HepG2 (cell line): ENCODE measurements around the gene SSTR5.

Experiments used
- CCDC6 ChIP-seq: sonication (generic); formaldehyde crosslinking; IDR thresholded peaks from 2 replicates; pipeline ENCODE4 v1.8.1; 2022; ENCODE audit warnings: mild to moderate bottlenecking, missing genetic modification reagents, moderate library complexity
- CTCF ChIP-seq: sonication (generic); formaldehyde crosslinking; IDR thresholded peaks from 2 replicates; pipeline ENCODE4 v1.5.0; 2020; ENCODE audit warnings: mild to moderate bottlenecking, missing genetic modification reagents, moderate library complexity
- FOSL1 ChIP-seq: sonication (generic); formaldehyde crosslinking; IDR thresholded peaks from 2 replicates; pipeline ENCODE4 v1.9.0; 2021; ENCODE audit warnings: missing genetic modification reagents, borderline replicate concordance
- KDM6A ChIP-seq: IDR thresholded peaks from 2 replicates; pipeline ENCODE4 v1.6.1; 2016; ENCODE audit warnings: low read depth
- KLF9 ChIP-seq: IDR thresholded peaks from 2 replicates; pipeline ENCODE4 v1.6.1; 2016; ENCODE audit warnings: low read depth
- KMT2A ChIP-seq: sonication (generic); formaldehyde crosslinking; IDR thresholded peaks from 2 replicates; pipeline ENCODE4 v1.4.0; 2020; ENCODE audit warnings: missing genetic modification reagents
- REST ChIP-seq, 2 experiments: IDR thresholded peaks; 2 replicates each; pipeline ENCODE4 v1.6.1; 2011 to 2012; ENCODE audit warnings: low read length in 2 of 2, borderline replicate concordance in 1 of 2, low read depth in 1 of 2, mild to moderate bottlenecking in 1 of 2, moderate library complexity in 1 of 2
- ZNF160 ChIP-seq: sonication (generic); formaldehyde crosslinking; IDR thresholded peaks from 2 replicates; pipeline ENCODE4 v1.8.0; 2022; ENCODE audit warnings: mild to moderate bottlenecking, inconsistent platforms, missing genetic modification reagents
- ZNF318 ChIP-seq: sonication (generic); formaldehyde crosslinking; IDR thresholded peaks from 2 replicates; pipeline ENCODE4 v1.4.0; 2020; ENCODE audit warnings: mild to moderate bottlenecking, missing genetic modification reagents
- ZNF350 ChIP-seq: sonication (generic); formaldehyde crosslinking; IDR thresholded peaks from 2 replicates; pipeline ENCODE4 v1.4.0; 2020; ENCODE audit warnings: mild to moderate bottlenecking, low read depth, missing genetic modification reagents, borderline replicate concordance
- TF ChIP-seq, protein P1 (sequence below): IDR thresholded peaks from 2 replicates; pipeline ENCODE4 v1.6.1; 2016; ENCODE audit warnings: low read depth, borderline replicate concordance
- TF ChIP-seq, protein P2 (sequence below): sonication (generic); formaldehyde crosslinking; IDR thresholded peaks from 2 replicates; pipeline ENCODE4 v1.8.1; 2022; ENCODE audit warnings: mild to moderate bottlenecking, missing genetic modification reagents

GRCh38 chr16:1106659-1107058, 34.1 kb downstream of the SSTR5 start:
- no peak for TF ChIP-seq KDM6A (CRISPR knock-in tag)
- no peak for TF ChIP-seq KLF9 (CRISPR knock-in tag)
- TF ChIP-seq FOSL1 (CRISPR knock-in tag): no peak
- TF ChIP-seq, protein P1, sequence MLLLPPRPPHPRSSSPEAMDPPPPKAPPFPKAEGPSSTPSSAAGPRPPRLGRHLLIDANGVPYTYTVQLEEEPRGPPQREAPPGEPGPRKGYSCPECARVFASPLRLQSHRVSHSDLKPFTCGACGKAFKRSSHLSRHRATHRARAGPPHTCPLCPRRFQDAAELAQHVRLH (CRISPR knock-in tag): no peak
- no peak for TF ChIP-seq REST (IDR thresholded peaks at IDR 0.05; ENCODE audit: borderline replicate concordance in 1 of 2, low read depth in 1 of 2, low read length in 2 of 2)
- TF ChIP-seq ZNF318 (CRISPR knock-in tag): no peak
- TF ChIP-seq, protein P2, sequence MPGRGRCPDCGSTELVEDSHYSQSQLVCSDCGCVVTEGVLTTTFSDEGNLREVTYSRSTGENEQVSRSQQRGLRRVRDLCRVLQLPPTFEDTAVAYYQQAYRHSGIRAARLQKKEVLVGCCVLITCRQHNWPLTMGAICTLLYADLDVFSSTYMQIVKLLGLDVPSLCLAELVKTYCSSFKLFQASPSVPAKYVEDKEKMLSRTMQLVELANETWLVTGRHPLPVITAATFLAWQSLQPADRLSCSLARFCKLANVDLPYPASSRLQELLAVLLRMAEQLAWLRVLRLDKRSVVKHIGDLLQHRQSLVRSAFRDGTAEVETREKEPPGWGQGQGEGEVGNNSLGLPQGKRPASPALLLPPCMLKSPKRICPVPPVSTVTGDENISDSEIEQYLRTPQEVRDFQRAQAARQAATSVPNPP (CRISPR knock-in tag): no peak
- no peak for TF ChIP-seq CTCF (CRISPR knock-in tag)
- TF ChIP-seq ZNF160 (CRISPR knock-in tag): no peak
- TF ChIP-seq CCDC6 (CRISPR knock-in tag): no peak
- no peak for TF ChIP-seq ZNF350
- TF ChIP-seq KMT2A (CRISPR knock-in tag): no peak
